HL-60/S4 treated with retinoic acid at 250 ng/mL for 4 days and 3 days (cell line): ENCODE measurements around the gene ZNF329.

Experiments used
- in situ Hi-C: fragments of 300-500 bp; cut with MboI; formaldehyde crosslinking; loops from 2 replicates; pipeline ENCODE4 v1.7.0; 2022; ENCODE audit warnings: low sequenced_read_pairs

The ZNF329 gene

GRCh38 chr19:58118979-58119733 lies 31.4 kb downstream of the ZNF329 start:
- in situ Hi-C loops: no loop called here

GRCh38 chr19:58117841-58118575 lies 32.6 kb downstream of the ZNF329 start:
- in situ Hi-C loops: no loop called here

DNA sequence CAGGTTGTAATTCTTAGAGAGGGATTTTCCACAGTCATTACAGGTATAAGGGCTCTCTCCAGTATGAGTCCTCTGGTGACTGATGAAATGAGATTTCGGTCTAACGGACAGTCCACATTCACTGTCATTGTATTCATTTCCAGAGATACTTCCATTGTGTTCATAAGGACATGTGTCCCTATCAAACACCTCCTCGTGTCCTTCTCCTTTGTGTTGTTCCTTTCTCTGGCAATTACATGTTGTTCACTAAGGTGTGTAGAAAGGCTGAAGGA lies 42.1 kb downstream of the ZNF329 start:
- in situ Hi-C loops: no loop called here

- in situ Hi-C loops: no loop called here
These were observed 42.6 kb downstream of the ZNF329 start for GRCh38 chr19:58107778-58108545.

DNA sequence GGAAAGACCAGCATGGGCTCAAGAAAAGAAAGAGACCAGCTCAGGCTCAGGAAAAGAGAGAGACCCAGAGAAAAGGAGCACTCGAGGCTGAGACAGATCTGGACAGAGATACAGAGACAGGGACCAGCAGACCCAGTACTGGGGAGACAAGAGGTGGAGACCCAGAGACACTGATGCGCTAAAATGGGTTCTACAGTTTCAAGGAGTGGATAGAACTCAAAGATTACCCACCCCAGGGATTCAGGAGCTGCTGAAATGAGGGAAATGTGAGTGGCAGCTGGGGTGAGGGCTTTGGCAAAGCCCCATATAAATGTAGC lies 51.9 kb downstream of the ZNF329 start:
- in situ Hi-C loops: no loop called here

DNA sequence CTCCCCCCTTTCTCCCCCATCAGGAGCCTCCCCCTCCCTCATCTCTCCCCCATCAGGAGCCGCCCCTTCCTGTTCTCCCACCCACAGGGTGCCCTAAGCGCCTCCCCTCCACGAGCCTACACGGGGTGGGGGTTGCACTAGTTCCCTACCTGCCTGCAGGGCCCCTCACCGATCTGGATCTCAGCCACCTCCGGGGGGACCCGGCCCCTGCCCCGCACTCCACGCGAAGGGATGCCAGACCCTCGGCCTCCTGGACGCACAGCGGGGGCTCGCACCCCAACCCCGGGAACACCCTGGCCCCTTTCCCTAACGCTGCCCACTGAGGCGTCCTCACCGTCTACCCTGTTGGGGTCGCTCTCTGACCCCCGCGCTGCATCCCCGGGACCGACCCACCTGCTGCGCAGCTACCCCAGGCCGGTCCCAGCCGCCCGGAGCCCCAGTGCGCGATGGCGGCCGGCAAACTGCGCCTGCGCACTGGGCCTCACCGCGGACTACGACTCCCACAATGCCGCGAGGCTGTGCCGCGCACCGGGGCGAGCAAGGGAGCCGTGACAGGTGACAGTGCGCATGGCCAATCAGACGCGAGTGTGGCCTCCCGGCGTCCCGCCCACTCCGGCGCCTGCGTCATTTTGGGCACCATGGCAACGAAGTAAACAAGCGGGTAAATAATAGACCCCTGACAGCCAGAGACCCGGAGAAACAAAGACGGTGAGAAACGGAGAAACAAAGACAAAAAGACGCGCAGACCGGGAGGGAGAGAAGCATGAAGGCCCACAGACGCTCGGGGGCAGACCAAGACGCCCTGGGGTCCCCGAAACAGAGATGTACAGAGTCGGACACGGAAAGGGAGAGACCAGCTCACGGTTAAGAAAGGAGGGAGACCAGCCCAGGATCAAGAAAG lies 52.6 kb downstream of the ZNF329 start, which contains the start of gene ZSCAN18:
Gene ZSCAN18, minus strand, starts transcription at position 451 of the 901 bp plus-strand sequence. CDS start 7,964 bp downstream, outside the sequence.
- in situ Hi-C loops: no loop called here

DNA sequence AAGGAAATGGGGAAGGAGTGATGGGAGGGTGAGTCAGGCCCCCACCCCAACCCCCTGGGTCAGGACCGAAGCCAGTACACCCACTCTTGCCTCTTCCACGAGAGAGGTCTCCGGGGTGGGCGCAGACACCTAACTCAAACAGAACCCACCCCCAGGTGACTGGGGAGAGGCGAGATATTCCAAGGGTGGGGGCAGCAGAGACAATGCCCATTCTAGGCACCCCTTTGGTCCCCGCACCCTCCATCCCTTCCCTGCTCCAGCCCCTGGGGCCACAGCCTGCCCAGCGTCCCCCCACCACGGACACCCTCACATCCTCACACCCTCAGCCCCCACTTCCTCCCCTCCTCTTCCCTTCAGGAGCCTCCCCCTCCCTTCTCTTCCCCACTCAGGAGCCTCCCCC lies 53.2 kb downstream of the ZNF329 start:
- in situ Hi-C loops: no loop called here

- in situ Hi-C loops: no loop called here
These were observed 53.7 kb downstream of the ZNF329 start for GRCh38 chr19:58096884-58097283.

GRCh38 chr19:58095328-58095727 lies 55.3 kb downstream of the ZNF329 start:
- in situ Hi-C loops: no loop called here

- in situ Hi-C loops: no loop called here
These were observed 57.5 kb downstream of the ZNF329 start for GRCh38 chr19:58093071-58093470.

DNA sequence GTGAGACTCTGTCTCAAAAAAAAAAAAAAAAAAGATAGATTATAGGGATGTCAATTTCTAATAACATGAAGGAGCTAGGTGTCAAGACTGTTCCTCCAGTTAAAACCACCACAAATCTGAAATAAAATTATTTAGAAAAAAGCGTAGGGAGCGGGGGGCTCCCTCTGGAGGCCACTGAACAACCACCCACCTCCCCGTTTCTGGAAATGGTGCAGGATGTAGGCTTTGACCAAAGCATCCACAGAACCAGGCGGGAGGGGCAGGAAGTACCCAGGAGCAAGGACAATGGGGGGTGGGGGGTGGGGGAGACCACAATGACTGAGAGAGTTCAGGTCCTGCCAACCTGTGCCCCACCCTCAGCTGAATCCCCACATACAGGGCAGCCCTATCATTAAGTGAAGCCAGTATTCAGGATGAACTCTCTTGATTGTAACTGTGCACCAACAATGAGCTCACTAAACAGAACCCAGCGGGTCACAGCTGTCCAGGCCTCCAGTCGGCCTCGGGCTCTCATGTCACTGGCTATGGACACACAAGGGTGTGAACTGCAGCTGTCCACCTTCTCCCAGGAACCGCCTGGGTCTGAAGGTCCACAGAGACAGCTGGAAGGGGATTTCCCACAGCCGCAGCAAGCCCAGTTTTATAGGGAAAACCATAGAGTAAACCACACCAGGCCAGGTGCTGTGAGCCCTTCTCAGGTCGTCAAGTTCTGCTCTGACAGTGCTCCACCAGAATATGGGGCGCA lies 59.2 kb downstream of the ZNF329 start:
- in situ Hi-C loops: no loop called here

DNA sequence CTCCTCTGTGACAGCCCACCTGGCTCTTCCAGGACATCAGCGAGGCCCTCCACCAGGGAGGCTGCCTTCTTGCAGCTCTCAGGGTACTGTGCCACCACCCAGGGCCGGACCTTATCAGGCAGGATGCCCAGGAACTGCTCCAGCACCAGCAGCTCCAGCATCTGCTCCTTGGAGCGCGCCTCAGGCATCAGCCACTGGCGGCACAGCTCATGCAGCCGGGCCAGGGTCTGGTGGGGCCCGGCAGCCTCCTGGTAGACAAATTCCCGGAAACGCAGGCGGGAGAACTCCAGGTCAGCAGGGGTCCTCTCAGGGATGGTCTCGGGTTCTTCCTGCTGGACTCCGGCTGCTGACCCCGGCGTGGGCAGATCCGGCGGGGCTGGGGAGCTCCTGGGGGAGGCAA lies 60.7 kb downstream of the ZNF329 start:
- in situ Hi-C loops: no loop called here

DNA sequence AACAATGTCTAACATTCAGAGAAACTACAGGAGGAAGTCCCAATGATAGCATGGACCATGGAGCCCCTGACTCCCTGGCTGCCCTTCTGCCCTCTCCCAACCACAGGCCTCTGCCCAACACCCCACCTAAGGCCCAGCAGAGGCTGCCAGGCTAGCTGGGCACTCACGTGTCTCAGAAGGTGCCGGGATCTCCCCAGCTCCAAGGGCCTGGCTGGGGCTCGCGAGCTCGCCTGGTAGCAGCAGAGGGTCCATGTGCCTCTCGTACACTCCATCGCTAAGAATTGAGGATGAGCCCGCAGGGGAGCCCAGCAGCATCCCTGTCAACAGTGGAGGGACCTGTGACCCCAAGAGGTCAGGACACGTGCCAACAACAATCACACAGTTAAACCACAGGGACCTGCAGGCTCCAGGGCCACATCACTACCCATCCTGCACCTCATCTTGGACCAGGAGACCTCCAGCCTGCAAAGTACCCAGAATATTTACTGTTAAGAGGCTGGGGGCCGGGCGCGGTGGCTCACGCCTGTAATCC lies 62.0 kb downstream of the ZNF329 start:
- in situ Hi-C loops: no loop called here

- in situ Hi-C loops: no loop called here
These were observed 63.5 kb downstream of the ZNF329 start for GRCh38 chr19:58086825-58087710.

DNA sequence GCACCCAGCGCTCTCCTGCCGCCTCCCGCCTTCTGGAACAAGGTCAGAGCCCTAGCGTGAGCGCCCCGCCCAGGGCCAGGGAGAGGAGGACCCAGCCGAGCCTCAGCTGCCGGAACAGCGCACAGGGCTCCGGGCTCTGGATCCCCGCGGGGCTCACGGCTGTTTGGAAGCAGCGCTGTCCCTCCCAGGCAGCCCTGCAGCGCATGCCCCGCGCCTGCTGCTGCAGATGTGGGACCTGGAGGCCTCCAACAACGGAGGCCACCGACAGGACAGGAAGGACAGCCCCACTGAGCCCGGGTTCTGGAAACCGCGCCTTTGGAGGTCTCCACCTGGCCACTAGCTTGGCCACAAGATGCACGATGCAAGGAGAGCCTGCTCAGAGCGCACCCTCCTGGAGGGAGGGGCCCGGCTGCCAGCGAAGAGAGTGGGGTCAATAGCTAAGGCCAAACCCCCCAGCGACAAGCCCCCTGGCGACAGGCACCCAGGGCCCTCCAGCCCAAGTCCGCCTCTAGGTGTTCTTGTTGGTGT lies 65.2 kb downstream of the ZNF329 start:
- in situ Hi-C loops: no loop called here

- in situ Hi-C loops: no loop called here
These were observed 65.8 kb downstream of the ZNF329 start for GRCh38 chr19:58084596-58085347.

DNA sequence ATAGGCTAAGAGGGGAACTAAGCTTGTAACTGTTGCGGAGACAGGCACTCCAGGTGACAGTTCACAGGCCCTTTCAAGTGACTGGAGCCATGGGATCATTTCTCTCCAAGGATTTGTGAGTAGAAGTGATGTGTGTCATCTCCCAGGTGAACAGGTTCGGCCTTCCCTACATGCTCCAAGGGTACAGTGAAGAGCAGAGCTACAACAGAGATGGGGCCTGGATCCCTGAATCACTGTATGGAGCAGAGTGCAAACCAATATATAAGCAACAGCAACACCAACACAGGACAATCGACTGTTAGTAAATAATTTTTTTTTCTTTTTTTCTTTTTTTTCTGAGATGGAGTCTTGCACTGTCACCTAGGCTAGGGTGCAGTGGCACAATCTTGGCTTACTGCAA lies 67.6 kb downstream of the ZNF329 start:
- in situ Hi-C loops: no loop called here

DNA sequence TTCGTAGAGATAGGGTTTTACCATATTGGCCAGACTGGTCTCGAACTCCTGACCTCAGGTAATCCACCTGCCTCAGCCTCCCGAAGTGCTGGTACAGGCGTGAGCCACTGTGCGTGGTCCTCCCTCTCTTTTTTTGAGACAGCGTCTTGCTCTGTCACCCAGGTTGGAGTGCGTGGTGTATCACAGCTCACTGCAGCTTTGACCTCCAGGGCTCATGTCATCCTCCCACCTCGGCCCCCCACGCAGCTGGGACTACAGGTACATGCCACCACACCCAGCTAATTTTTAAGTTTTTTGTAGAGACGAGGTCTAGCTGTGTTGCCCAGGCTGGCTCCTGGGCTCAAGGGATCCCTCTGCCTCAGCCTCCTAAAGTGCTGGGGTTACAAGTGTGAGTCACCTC lies 70.8 kb downstream of the ZNF329 start:
- in situ Hi-C loops: no loop called here
